ENCODE measurements around the gene SELENBP1. TPM values are rescaled to one million over a fixed set of nuclear protein-coding genes. Genes with fewer than 3 reads are reported as not detected.
"Not testable (repeated sequence)": the region's sequence is repeated elsewhere in the genome, so short reads cannot be mapped to it uniquely, and the experiment has no call there.

Gene SELENBP1
- total RNA-seq, 1 donor from 2014 or later = 40.3 TPM

DNA sequence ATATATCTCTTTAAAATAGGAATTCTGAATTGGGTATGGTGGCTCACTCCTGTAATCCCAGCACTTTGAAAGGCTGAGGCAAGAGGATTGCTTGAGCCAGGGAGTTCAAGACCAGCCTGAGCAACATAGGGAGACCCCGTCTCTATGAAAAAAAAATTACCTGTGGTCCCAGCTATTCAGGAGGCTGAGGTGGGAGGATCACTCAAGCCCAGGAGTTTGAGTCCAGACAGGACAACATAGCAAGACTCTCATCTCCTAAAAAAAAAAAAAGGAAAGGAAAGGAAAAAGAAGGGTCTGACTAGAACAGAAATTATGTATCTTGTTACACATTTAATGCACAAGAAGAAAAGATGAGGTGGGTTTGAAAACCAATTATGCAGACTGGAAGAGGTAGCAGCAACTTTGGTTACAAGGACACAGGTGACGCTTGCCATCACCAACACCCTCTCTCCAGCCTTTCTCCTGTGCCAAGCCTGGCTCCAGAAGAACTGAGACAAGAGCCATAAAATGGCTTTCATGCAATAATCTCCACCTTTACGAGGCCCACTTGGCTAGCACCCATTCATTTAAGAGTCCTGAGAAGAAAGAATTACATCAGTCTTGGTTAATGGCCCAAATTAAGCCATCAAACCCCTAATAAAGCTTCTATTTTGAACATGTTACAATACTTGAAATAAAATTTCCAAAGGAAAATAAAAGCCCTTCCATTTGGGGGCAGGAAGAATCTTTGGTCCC, 4.8 kb upstream of the SELENBP1 start:
- no peak for DNase-seq

GRCh38 chr1:151373196-151373595, 691 bp upstream of the SELENBP1 start:
- no peak for DNase-seq

GRCh38 chr1:151371370-151372057, 991 bp downstream of the SELENBP1 start:
- DNase-seq = peak; percentile 92

DNA sequence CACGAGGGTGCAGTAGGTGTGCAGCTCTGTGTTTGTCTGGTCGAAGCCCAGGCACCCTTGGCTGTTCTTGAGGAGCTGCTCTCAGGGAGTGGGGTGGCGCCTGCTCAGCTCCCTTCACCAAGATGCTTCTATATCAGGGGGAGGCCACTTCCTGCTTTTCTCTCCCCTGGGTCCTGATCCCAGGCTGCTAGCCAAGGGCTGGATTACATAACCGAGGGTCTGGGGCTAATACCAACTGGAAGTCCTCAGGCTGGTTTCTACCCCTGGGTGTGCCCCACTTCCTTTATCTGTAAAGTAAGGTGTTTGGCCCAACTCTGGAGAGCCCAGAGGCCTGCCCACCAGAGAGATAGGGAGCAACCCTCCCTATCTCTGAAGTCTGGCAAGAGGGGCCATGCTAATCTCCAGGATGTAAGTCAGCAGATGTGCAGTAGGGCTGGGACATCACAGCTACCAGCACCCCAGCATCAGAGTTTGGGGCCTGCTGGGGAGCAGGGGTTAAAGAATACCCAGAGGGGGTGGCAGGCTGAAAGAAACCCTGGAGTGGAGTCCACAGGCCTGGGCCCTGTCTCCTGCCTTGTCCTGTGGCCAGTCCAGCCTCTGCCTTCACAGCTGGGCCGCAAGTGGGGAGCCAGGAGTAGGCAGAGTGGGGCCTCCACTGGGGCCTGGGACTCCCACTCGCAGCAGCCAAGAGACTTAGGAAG, 2.1 kb downstream of the SELENBP1 start:
- peak; percentile 20 for DNase-seq

DNA sequence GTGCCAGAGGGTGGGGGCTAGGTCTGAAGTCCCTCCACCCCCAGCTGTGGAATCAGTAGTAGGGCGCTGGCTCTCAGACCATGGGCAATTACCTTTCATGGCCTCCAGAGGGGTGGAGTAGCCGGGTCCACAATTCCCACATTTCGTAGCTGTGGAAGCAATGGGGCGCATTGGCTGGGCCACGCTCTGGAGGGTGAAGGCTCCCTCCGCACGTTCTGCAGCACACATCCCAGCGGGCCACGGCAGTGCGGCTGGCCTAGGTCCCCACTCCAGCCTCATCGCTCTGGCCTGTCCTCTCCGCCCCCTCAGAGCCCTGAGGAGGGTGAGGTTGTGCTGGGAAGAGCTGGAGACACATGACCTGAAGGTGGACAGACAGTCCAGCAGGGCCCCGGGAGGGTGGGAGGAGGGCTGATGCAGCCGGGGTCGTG, 2.9 kb downstream of the SELENBP1 start:
- no peak for DNase-seq

DNA sequence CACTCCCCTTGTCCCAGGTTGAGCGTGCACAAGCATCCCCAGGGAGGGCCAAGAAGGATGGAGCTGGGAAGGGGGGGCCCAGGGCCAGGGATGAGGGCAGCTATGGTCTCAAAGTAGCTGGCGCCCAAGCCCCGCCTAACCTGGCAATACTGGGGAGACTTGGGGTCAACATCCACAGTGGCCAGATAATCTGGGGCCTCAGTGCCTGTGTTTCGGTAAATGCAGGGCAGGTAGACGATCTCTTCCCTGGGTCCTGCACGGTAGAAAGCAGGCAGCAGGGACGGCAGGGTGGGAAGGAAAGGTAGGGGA, 3.2 kb downstream of the SELENBP1 start:
- no peak for DNase-seq

DNA sequence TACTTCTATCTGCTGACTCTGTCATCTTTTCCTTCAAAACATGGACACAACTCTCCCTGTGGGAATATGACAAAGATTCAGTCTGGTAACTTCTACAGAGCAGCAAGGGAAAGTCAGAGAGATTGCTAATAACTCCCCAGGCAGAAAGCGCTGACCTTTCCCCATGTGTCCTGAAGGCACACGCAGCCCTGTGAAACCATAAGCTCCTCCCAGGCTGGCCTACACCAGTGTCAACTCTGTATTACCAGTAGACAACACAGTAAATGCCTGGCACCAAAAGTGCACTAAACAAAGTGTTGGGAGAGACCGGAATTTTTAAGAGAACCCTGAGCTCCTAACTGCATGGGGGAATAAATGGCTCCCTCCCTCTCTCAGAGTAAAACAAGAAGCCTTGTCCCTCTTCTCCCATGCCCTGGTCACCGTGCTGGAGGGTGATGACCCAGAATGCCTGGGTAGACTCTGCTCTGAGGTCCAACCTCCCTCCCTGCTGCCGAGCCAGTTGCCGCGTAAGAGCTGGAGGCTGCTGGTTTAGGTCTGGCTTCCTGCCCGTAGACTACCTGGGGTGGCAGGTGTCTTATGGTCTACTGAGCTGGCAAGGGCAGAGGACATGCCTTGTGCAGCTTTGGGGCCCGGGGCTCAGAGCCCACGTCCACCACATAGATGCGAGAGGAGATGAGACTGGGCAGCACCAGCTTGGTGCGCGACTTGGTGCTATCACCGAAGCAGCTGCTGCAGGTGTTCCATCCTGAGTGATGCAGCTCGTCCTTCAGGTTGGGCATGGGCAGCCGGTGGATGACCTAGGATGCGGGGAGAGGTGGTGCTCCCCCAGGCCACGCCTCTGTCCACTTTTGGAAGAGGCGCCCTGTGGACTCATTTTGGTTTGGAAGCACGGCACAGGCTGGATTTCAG, 3.9 kb downstream of the SELENBP1 start:
- DNase-seq = no peak

DNA sequence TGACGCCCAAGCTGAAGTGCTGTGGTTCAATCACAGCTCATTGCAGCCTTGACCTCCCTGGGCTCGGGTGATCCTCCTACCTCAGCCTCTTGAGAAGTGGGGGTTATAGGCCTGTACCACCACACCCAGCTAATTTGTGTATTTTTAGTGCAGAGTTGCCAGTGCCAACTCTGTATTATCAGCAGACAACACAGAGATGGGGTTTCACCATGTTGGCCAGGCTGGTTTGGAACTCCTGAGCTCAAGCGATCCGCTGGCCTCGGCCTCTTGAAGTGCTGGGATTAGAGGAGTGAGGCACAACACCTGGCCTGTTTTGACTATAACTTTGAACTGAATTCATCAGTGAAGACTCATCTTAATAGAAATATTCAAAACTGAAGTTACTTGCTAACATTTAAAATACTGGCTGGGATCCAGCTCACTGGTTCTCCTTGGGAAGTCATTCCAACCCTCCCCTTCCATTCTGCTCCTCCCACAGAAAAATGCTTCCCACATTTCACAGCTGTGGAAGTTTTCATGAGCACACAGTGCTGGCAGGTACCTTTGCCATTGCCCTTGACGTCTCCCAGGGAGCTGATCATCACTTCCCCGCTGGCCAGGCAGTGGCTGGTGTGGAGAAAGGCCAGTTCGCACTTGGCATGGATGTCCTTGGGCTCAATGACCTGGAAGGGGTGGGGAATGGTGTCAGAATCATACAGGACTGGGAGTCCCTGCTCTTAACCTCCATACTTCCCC, 4.7 kb downstream of the SELENBP1 start:
- peak; percentile 49 for DNase-seq

DNA sequence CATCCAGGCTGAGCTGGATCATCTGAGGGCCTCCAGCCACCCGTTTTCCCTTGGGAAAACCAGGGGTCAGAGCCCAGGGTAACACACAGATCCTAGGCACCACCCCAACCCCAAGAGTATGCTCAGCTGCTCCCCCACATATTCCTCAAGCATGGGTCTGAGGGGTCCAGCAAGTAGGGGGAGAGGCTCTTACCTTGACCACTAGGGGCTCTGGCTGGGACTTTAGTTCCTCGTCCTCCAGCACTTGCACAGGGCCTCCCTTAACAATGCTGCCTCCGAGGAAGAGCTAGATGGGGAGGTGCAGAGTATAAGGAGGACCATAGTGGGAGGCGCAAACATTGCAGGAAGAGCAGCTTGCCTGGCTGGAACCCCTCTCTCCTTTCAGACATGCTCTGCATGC, 7.5 kb downstream of the SELENBP1 start:
- DNase-seq = no peak

- no peak for DNase-seq
Observed at GRCh38 chr1:151362308-151363155, 10.0 kb downstream of the SELENBP1 start.

DNA sequence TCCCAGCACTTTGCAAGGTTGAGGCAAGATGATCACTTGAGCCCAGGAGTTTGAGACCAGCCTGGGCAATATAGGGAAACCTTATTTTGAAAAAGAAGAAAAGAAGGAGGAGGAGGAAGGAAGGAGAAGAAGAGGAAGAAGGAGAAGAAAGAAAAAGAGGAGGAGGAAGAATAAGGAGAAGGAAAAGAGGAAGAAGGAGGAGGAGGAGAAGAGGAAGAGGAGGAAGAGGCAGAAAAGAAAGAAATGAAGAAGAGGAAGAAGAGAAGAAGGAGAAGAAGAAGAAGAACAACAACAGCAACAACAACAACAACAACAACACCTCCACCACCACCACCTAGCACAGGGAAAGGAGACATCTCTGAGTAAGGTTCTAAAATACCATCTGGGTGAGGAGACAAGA, 10.6 kb downstream of the SELENBP1 start:
- DNase-seq = no peak

DNA sequence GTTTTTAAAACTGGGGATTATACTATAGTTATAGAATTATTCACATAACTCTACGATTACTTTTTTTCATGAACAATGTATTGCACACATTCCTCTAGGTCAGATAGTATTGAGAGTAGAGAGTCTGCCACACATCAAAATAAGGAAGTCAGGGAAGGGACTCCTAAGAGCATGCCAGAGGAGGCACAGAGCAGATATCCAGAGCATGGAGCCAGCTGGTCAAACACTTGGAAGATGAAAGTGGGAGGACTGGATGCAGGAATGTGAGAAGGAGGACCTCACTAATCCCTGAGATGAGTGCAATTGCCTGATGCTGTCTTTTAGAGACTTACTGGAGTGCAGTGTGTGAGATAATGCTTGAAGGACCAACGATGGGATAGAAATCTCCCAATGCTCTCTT, 15.8 kb downstream of the SELENBP1 start:
- DNase-seq = peak; percentile 32

- no peak for DNase-seq
Observed at GRCh38 chr1:151352021-151352718, 20.3 kb downstream of the SELENBP1 start.

DNA sequence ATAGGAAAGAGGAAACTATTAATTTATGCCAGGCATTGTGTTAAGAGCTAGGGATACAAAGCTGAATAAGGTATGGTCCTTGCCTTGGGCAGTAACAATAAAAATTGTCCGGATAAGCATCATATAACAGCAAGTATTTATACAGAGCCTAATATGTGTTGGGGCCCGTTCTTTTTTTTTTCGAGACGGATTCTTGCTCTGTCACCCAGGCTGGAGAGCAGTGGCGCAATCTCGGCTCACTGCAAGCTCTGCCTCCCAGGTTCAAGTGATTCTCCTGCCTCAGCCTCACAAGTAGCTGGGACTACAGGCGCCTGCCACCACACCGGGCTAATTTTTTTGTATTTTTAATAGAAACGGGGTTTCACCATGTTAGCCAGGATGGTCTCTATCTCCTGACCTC, 22.2 kb downstream of the SELENBP1 start:
- DNase-seq = not testable (repeated sequence)

DNA sequence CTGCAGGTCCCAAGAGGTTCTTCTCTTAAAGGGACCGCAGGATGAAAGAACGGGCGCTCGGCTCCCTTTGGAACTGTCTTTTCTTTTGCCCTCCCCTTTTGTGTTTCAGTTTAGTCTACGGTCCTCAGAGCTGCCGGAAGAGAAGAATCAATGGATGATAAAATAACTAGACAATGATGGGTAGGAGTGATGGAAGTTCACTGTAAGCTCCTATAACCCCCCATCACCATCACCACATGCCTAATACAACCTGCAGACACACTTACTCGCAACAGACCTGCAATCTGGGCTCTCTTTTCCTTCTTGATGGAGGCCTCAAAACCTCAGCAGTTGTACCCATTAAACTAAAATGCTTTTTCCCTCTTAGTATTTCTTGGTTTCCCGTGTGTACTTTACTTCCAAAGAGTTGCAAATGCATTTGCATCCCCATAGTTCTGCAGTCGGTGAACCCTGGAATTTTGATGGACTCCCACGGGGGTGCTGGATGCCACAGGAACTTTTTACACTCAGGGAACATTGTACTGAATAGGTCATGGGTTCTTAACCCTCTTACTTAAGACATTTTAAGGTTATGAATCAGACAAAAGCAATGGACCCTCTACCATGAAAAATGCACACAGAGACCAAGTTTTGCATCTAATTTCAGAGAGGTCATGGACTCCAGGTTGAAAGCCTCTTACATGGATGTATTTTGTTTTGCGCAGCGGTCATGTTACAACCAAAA, 24.8 kb downstream of the SELENBP1 start:
- DNase-seq = no peak

GRCh38 chr1:151346769-151347522, 25.6 kb downstream of the SELENBP1 start, which contains the start of gene RFX5:
TSS of gene RFX5 (minus strand) at chr1:151347252. CDS start at chr1:151346320, 932 bp downstream.
- DNase-seq = peak; percentile 99

- DNase-seq = no peak
Observed at GRCh38 chr1:151346082-151346768, 26.3 kb downstream of the SELENBP1 start.

- DNase-seq = no peak
Observed at GRCh38 chr1:151344291-151344690, 28.2 kb downstream of the SELENBP1 start.
